Measurements from ENCODE around the gene GLT8D1. TPM values are rescaled to one million over a fixed set of nuclear protein-coding genes. Genes with fewer than 3 reads are reported as not detected.
A peak's percentile ranks its signal among the peaks of the same experiment; 100 is the strongest.

GLT8D1 gene
- total and polyA plus RNA-seq, 7 donors: 9.2 to 47.4 (median 31.5) TPM

GRCh38 chr3:52651592-52651991, 54.0 kb downstream of the GLT8D1 start:
- no peaks in the 10 kb centered on the region for H3K9me3 ChIP-seq
- no peak for DNase-seq
- H3K4me1 ChIP-seq: no peaks in the 10 kb centered on the region
- H3K4me3 ChIP-seq: no peak overlapping the region
- no peaks in the 10 kb centered on the region for H3K27me3 ChIP-seq
- H3K36me3 ChIP-seq: peaks cover 18 to 98% (median 55%) of the 10 kb centered on the region in 4 donors
- intact Hi-C loops (cut with DNase I): no loop called here
- no peak for TF ChIP-seq POLR2AphosphoS5 (IDR thresholded peaks at IDR 0.05)
- no peak for TF ChIP-seq EP300 (IDR thresholded peaks at IDR 0.05)
- no peak for TF ChIP-seq POLR2A (IDR thresholded peaks at IDR 0.05)
- no peak for TF ChIP-seq CTCF (IDR thresholded peaks at IDR 0.05)
- H3K27ac ChIP-seq: no peak overlapping the region

- Histone ChIP-seq H3K4me3 (no peak overlapping the region), H3K36me3 (peaks cover 12 to 96% (median 45%) of the 10 kb centered on the region in 4 donors), H3K27me3 (no peaks in the 10 kb centered on the region), H3K4me1 (no peaks in the 10 kb centered on the region), H3K9me3 (no peaks in the 10 kb centered on the region), H3K27ac (peak overlapping the region in 1 of 4 donors; percentile 23)
- intact Hi-C loops (cut with DNase I): no loop called here
- no peak for DNase-seq
- TF ChIP-seq EP300 (IDR thresholded peaks at IDR 0.05) (no peak), POLR2A (IDR thresholded peaks at IDR 0.05) (no peak), POLR2AphosphoS5 (IDR thresholded peaks at IDR 0.05) (no peak), CTCF (IDR thresholded peaks at IDR 0.05) (no peak)
- 95 to 98% methylated on average over 1 of the region's 1 CpG for WGBS, 2 donors
These were observed 55.2 kb downstream of the GLT8D1 start for GRCh38 chr3:52650439-52650838.

- Histone ChIP-seq H3K36me3 (peaks cover 8 to 96% (median 47%) of the 10 kb centered on the region in 4 donors), H3K4me3 (no peak overlapping the region), H3K27ac (peak overlapping the region in 1 of 4 donors; percentile 23), H3K4me1 (no peaks in the 10 kb centered on the region), H3K27me3 (no peaks in the 10 kb centered on the region), H3K9me3 (no peaks in the 10 kb centered on the region)
- DNase-seq: no peak
- TF ChIP-seq EP300 (IDR thresholded peaks at IDR 0.05) (no peak), POLR2A (IDR thresholded peaks at IDR 0.05) (no peak), POLR2AphosphoS5 (IDR thresholded peaks at IDR 0.05) (no peak), CTCF (IDR thresholded peaks at IDR 0.05) (no peak)
- intact Hi-C loops (cut with DNase I): no loop called here
- 77 to 96% methylated on average over 5 of the region's 5 CpGs for WGBS, 2 donors
These were observed 56.0 kb downstream of the GLT8D1 start for GRCh38 chr3:52649461-52650210.

GRCh38 chr3:52645549-52645948, 60.0 kb downstream of the GLT8D1 start:
- TF ChIP-seq CTCF (IDR thresholded peaks at IDR 0.05) (no peak), POLR2AphosphoS5 (IDR thresholded peaks at IDR 0.05) (no peak), POLR2A (IDR thresholded peaks at IDR 0.05) (no peak), EP300 (IDR thresholded peaks at IDR 0.05) (no peak)
- no peak overlapping the region for H3K4me3 ChIP-seq
- no peaks in the 10 kb centered on the region for H3K9me3 ChIP-seq
- no peak overlapping the region for H3K27ac ChIP-seq
- intact Hi-C loops (cut with DNase I): no loop called here
- no peaks in the 10 kb centered on the region for H3K27me3 ChIP-seq
- DNase-seq: no peak
- peaks cover 3 to 96% (median 55%) of the 10 kb centered on the region in 4 donors for H3K36me3 ChIP-seq
- WGBS, 2 donors: 92 to 96% methylated on average over 6 of the region's 6 CpGs
- H3K4me1 ChIP-seq: no peaks in the 10 kb centered on the region

Small RNAs within 50 kb of the gene (small RNA-seq; reads per million reads assigned to genes)
- gene AC006254.2 (0 reads per million in 3 donors), gene RF00569 (2,943 to 5,159 (median 3,212) reads per million in 3 donors), gene RF01183 (0 reads per million in 3 donors), gene SNORD19 (0 reads per million in 3 donors), gene SNORD19B (0 reads per million in 3 donors), gene SNORD69 (1,990 to 3,393 (median 3,275) reads per million in 3 donors)

Other genes with a start within 250 kb of the GLT8D1 start
- gene STAB1, start 210.5 kb downstream of the GLT8D1 start, total RNA-seq: 100 to 1,000 TPM in 3 of 4 donors, 10 to 100 TPM in 1; 92.0 to 138 (median 120) TPM
- 10 to 100 TPM; 18.0 to 63.0 (median 58.5) TPM for gene STAB1, start 210.5 kb downstream of the GLT8D1 start, polyA plus RNA-seq
- gene NT5DC2, start 171.9 kb downstream of the GLT8D1 start, total RNA-seq: 10 to 100 TPM; 13.8 to 23.7 (median 17.3) TPM
- 10 to 100 TPM in 2 of 3 donors, 1 to 10 TPM in 1; 9.0 to 32.8 (median 12.9) TPM for gene NT5DC2, start 171.9 kb downstream of the GLT8D1 start, polyA plus RNA-seq
- 1 to 10 TPM in 3 of 4 donors, under 1 TPM in 1; 0.54 to 2.9 (median 1.9) TPM for gene UQCC5, start 169.2 kb downstream of the GLT8D1 start, total RNA-seq
- 10 to 100 TPM in 2 of 3 donors, 1 to 10 TPM in 1; 7.8 to 15.6 (median 11.8) TPM for gene UQCC5, start 169.2 kb downstream of the GLT8D1 start, polyA plus RNA-seq
- gene PBRM1, start 19.9 kb downstream of the GLT8D1 start, total RNA-seq: 10 to 100 TPM; 82.8 to 94.2 (median 90.1) TPM
- gene PBRM1, start 19.9 kb downstream of the GLT8D1 start, polyA plus RNA-seq: 10 to 100 TPM in 1 of 3 donors, 1 to 10 TPM in 2; 8.4 to 19.8 (median 9.9) TPM
- gene GNL3, start 19.8 kb downstream of the GLT8D1 start, total RNA-seq: 10 to 100 TPM; 22.4 to 42.5 (median 36.2) TPM
- 10 to 100 TPM; 34.2 to 76.6 (median 39.8) TPM for gene GNL3, start 19.8 kb downstream of the GLT8D1 start, polyA plus RNA-seq
- 100 to 1,000 TPM in 3 of 4 donors, 10 to 100 TPM in 1; 62.0 to 140 (median 109) TPM for gene SPCS1, start 315 bp upstream of the GLT8D1 start, total RNA-seq
- 100 to 1,000 TPM in 2 of 3 donors, 10 to 100 TPM in 1; 96.1 to 191 (median 113) TPM for gene SPCS1, start 315 bp upstream of the GLT8D1 start, polyA plus RNA-seq
- gene NEK4, start 65.1 kb upstream of the GLT8D1 start, total RNA-seq: 10 to 100 TPM; 17.1 to 19.4 (median 19.0) TPM
- 10 to 100 TPM in 2 of 3 donors, 1 to 10 TPM in 1; 7.4 to 11.4 (median 10.7) TPM for gene NEK4, start 65.1 kb upstream of the GLT8D1 start, polyA plus RNA-seq
- not detected for gene ITIH1, start 71.8 kb upstream of the GLT8D1 start, total RNA-seq
- under 1 TPM in 1 of 3 donors, not detected in 2; 0.85 TPM for gene ITIH1, start 71.8 kb upstream of the GLT8D1 start, polyA plus RNA-seq
- gene ITIH3, start 89.0 kb upstream of the GLT8D1 start, total RNA-seq: 1 to 10 TPM in 1 of 4 donors, under 1 TPM in 2, not detected in 1; 0.14 to 2.3 (median 0.36) TPM
- gene ITIH3, start 89.0 kb upstream of the GLT8D1 start, polyA plus RNA-seq: under 1 TPM in 1 of 3 donors, not detected in 2; 0.95 TPM
- 10 to 100 TPM in 1 of 4 donors, 1 to 10 TPM in 3; 2.5 to 12.2 (median 6.7) TPM for gene ITIH4, start 124.9 kb upstream of the GLT8D1 start, total RNA-seq
- gene ITIH4, start 124.9 kb upstream of the GLT8D1 start, polyA plus RNA-seq: 1 to 10 TPM in 1 of 3 donors, not detected in 2; 5.4 TPM
- gene MUSTN1, start 129.2 kb upstream of the GLT8D1 start, total RNA-seq: 10 to 100 TPM in 1 of 4 donors, 1 to 10 TPM in 3; 4.2 to 12.7 (median 6.9) TPM
- gene MUSTN1, start 129.2 kb upstream of the GLT8D1 start, polyA plus RNA-seq: 10 to 100 TPM in 1 of 3 donors, 1 to 10 TPM in 1, not detected in 1; 7.2 to 11.1 TPM
- 10 to 100 TPM; 11.5 to 19.5 (median 14.7) TPM for gene STIMATE, start 191.8 kb upstream of the GLT8D1 start, total RNA-seq
- gene STIMATE, start 191.8 kb upstream of the GLT8D1 start, polyA plus RNA-seq: 1 to 10 TPM; 2.5 to 7.7 (median 4.8) TPM